Neural crest cell (in vitro differentiated cells): ENCODE measurements around the gene TECPR1. TPM values are rescaled to one million over a fixed set of nuclear protein-coding genes. Genes with fewer than 3 reads are reported as not detected.

Source experiments
- DNase-seq: peaks from one replicate; pipeline ENCODE4 v3.0.0; 2021; ENCODE audit warnings: low read depth, mixed read lengths, low spot score
- H3K27ac Mint-ChIP-seq: one replicate; pipeline ENCODE4 v1.8.0; 2021; ENCODE audit warnings: mild to moderate bottlenecking, mixed read lengths; ENCODE audit not compliant: unreplicated experiment
- H3K27me3 Mint-ChIP-seq: 2 replicates; pipeline ENCODE4 v1.8.0; 2021; ENCODE audit warnings: low read depth, mild to moderate bottlenecking, mixed read lengths
- H3K36me3 Mint-ChIP-seq: 2 replicates; pipeline ENCODE4 v1.8.0; 2021; ENCODE audit warnings: low read depth, mild to moderate bottlenecking, mixed read lengths
- H3K4me1 Mint-ChIP-seq: 2 replicates; pipeline ENCODE4 v1.8.0; 2021; ENCODE audit warnings: mixed read lengths
- H3K4me3 Mint-ChIP-seq: one replicate; pipeline ENCODE4 v1.8.0; 2021; ENCODE audit warnings: mild to moderate bottlenecking, mixed read lengths
- H3K9me3 Mint-ChIP-seq: 2 replicates; pipeline ENCODE4 v1.8.0; 2021; ENCODE audit warnings: mixed read lengths
- total RNA-seq: library from RNA; stranded (reverse); gene quantifications from 2 replicates; pipeline ENCODE4 v1.2.1, GENCODE V29; 2021
- TF ChIP-seq, protein P1 (sequence below): fragments of 200-600 bp; sonication (generic); conservative IDR thresholded peaks from 2 replicates; pipeline ENCODE4 v1.5.0; 2021; ENCODE audit warnings: antibody characterized with exemption, mild to moderate bottlenecking

Gene TECPR1
- total RNA-seq, 1 donor from 2014 or later = 35.2 TPM

DNA sequence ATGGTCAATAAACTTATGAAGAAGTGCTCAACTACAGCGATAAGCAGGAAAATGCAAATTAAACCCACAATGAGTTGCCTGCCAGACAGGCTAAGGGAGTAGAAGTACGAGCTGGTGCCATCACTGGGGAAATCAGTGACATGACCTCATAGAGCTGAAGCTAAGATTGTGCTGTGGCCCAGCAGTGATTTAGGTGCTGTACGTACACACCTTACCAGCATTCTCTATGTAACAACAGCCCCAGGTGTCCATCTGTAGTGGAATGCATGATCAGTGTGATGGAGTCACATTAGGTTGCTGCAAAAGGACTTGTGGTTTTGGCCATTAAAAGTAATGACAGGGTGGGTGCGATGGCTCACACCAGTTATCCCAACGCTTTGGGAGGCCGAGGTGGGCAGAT lies 5.7 kb upstream of the TECPR1 start:
- H3K27ac Mint-ChIP-seq = no peak overlapping the region
- H3K36me3 Mint-ChIP-seq = peaks cover 4% of the 10 kb centered on the region
- H3K4me1 Mint-ChIP-seq = peaks cover 12% of the 10 kb centered on the region
- no peak overlapping the region for H3K4me3 Mint-ChIP-seq
- DNase-seq = no peak
- H3K27me3 Mint-ChIP-seq = no peaks in the 10 kb centered on the region
- TF ChIP-seq, protein P1, sequence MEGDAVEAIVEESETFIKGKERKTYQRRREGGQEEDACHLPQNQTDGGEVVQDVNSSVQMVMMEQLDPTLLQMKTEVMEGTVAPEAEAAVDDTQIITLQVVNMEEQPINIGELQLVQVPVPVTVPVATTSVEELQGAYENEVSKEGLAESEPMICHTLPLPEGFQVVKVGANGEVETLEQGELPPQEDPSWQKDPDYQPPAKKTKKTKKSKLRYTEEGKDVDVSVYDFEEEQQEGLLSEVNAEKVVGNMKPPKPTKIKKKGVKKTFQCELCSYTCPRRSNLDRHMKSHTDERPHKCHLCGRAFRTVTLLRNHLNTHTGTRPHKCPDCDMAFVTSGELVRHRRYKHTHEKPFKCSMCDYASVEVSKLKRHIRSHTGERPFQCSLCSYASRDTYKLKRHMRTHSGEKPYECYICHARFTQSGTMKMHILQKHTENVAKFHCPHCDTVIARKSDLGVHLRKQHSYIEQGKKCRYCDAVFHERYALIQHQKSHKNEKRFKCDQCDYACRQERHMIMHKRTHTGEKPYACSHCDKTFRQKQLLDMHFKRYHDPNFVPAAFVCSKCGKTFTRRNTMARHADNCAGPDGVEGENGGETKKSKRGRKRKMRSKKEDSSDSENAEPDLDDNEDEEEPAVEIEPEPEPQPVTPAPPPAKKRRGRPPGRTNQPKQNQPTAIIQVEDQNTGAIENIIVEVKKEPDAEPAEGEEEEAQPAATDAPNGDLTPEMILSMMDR = no peak
- H3K9me3 Mint-ChIP-seq = no peaks in the 10 kb centered on the region

GRCh38 chr7:98256431-98256830 lies 4.4 kb upstream of the TECPR1 start:
- no peak overlapping the region for H3K27ac Mint-ChIP-seq
- H3K36me3 Mint-ChIP-seq = peaks cover 4% of the 10 kb centered on the region
- H3K9me3 Mint-ChIP-seq = no peaks in the 10 kb centered on the region
- no peaks in the 10 kb centered on the region for H3K27me3 Mint-ChIP-seq
- TF ChIP-seq, protein P1 = no peak
- no peak for DNase-seq
- H3K4me3 Mint-ChIP-seq = peak overlapping the region; percentile 15
- peaks cover 21% of the 10 kb centered on the region for H3K4me1 Mint-ChIP-seq

DNA sequence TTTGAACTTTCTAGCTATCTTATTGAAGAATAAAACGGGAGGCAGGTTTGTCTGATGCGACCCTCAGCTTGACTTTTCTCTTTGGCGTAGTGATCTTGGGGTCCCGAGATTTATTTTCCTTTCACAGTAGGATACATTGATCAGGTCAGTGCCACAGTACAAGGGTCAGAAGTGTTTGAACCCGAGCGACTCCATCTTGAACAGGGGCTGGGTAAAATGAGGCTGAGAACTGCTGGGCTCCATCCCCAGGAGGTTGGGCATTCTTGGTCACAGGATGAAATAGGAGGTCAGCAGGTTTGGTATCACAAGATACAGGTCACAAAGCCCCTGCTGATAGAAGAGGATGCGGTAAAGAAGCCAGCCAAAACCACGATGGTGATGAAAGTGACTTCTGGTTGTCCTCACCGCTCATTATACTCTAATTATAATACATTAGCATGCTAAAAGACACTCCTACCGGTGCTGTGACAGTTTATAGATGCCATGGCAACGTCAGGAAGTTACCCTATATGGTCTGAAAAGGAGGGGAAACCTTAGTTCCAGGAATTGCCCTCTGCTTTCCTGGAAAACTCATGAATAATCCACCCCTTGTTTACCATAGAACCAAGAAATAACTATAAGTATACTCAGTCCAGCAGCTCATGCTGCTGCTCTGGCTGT lies 3.0 kb upstream of the TECPR1 start:
- TF ChIP-seq, protein P1 = no peak
- Mint-ChIP-seq H3K4me1 (peaks cover 32% of the 10 kb centered on the region), H3K36me3 (peaks cover 4% of the 10 kb centered on the region), H3K27me3 (no peaks in the 10 kb centered on the region), H3K27ac (no peak overlapping the region), H3K4me3 (peak overlapping the region; percentile 75), H3K9me3 (no peaks in the 10 kb centered on the region)
- no peak for DNase-seq

DNA sequence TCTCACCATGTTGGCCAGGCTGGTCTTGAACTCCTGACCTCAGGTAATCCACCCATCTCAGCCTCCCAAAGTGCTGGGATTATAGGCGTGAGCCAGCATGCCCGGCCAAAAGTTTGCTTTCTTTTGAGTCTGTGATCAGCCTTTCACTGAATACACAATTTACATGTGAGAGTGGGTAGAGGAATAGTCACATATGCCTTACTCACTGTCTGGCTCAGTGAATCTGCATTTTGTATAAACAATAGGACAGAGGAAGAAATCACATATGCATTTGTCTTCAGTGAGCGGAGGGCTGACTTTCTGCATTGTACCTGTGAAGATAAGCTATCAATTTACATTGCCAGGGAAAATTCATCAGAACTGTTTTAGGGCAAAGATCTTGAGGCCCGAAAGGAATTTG lies 2.5 kb upstream of the TECPR1 start:
- Mint-ChIP-seq H3K4me1 (peaks cover 32% of the 10 kb centered on the region), H3K27me3 (no peaks in the 10 kb centered on the region), H3K27ac (no peak overlapping the region), H3K9me3 (no peaks in the 10 kb centered on the region), H3K36me3 (peaks cover 4% of the 10 kb centered on the region), H3K4me3 (peak overlapping the region; percentile 75)
- TF ChIP-seq, protein P1 = no peak
- no peak for DNase-seq

DNA sequence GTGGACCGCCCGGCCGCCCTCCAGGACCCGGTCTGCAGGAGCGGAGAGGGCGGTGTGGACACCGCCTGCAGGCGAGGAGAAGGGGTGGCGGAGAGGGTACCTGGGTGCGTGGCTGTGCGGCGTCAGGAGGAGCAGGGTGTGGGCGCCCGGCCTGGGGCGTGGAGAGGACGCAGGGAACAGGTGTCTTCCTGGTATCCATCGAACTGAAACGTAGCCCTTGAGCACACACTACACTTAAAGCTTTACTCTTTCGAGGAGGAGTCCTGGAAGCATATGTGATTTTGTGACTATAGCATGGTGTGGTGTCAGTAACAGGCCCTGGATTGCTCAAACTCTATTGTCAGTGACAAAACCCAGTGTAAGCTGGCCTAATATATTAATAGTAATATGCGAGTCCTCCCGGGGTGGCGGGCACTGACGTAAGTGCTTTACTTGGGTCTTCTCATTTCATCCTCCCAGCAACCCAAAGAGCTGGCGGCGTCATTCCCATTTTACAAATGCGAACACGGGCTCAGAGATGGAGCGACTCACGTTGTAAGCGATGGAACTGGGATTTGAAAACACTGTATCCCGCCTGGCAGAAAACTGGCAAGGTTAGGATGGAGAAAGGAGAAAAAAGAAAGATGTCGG lies 508 bp upstream of the TECPR1 start:
- H3K4me3 Mint-ChIP-seq = peak overlapping the region; percentile 94
- TF ChIP-seq, protein P1 = no peak
- H3K27ac Mint-ChIP-seq = peak overlapping the region; percentile 71
- no peaks in the 10 kb centered on the region for H3K27me3 Mint-ChIP-seq
- H3K4me1 Mint-ChIP-seq = peaks cover 36% of the 10 kb centered on the region
- H3K9me3 Mint-ChIP-seq = no peaks in the 10 kb centered on the region
- peaks cover 4% of the 10 kb centered on the region for H3K36me3 Mint-ChIP-seq
- DNase-seq = no peak
